ENCODE results near the gene FAR2.
"Not testable (repeated sequence)": the region's sequence is repeated elsewhere in the genome, so short reads cannot be mapped to it uniquely, and the experiment has no call there.

The FAR2 gene

GRCh38 chr12:29286081-29286790 lies 137.2 kb downstream of the FAR2 start:
- no peak for DNase-seq

GRCh38 chr12:29287622-29288021 lies 138.5 kb downstream of the FAR2 start:
- no peak for DNase-seq

GRCh38 chr12:29288031-29288430 lies 139.0 kb downstream of the FAR2 start:
- DNase-seq, result no peak

GRCh38 chr12:29290475-29290874 lies 141.4 kb downstream of the FAR2 start:
- DNase-seq, result not testable (repeated sequence)

GRCh38 chr12:29291226-29291625 lies 142.1 kb downstream of the FAR2 start:
- no peak for DNase-seq

GRCh38 chr12:29299633-29300032 lies 150.6 kb downstream of the FAR2 start:
- no peak for DNase-seq

GRCh38 chr12:29301114-29301513 lies 152.0 kb downstream of the FAR2 start:
- DNase-seq, result no peak

- DNase-seq, result no peak
Measured at GRCh38 chr12:29304388-29304787, 155.3 kb downstream of the FAR2 start.

- no peak for DNase-seq
Measured at GRCh38 chr12:29306266-29306665, 157.2 kb downstream of the FAR2 start.

GRCh38 chr12:29306682-29307081 lies 157.6 kb downstream of the FAR2 start:
- DNase-seq, result no peak

- no peak for DNase-seq
Measured at GRCh38 chr12:29309320-29309902, 160.3 kb downstream of the FAR2 start.

- no peak for DNase-seq
Measured at GRCh38 chr12:29310899-29311298, 161.8 kb downstream of the FAR2 start.

- DNase-seq, result no peak
Measured at GRCh38 chr12:29314416-29314815, 165.3 kb downstream of the FAR2 start.

- DNase-seq, result no peak
Measured at GRCh38 chr12:29316752-29317151, 167.7 kb downstream of the FAR2 start.

GRCh38 chr12:29317556-29318363 lies 168.7 kb downstream of the FAR2 start:
- DNase-seq, result peak; percentile 6

- DNase-seq, result no peak
Measured at GRCh38 chr12:29320295-29321085, 171.4 kb downstream of the FAR2 start.

GRCh38 chr12:29322157-29322556 lies 173.1 kb downstream of the FAR2 start:
- DNase-seq, result no peak

- DNase-seq, result no peak
Measured at GRCh38 chr12:29329411-29329810, 180.3 kb downstream of the FAR2 start.

GRCh38 chr12:29333178-29333577 lies 184.1 kb downstream of the FAR2 start:
- no peak for DNase-seq

- DNase-seq, result no peak
Measured at GRCh38 chr12:29334937-29335336, 185.9 kb downstream of the FAR2 start.

- DNase-seq, result no peak
Measured at GRCh38 chr12:29337325-29337724, 188.2 kb downstream of the FAR2 start.

- no peak for DNase-seq
Measured at GRCh38 chr12:29343022-29343799, 194.1 kb downstream of the FAR2 start.
